Lower leg skin (tissue), 3 donors: ENCODE data around the gene CAV1.

Experiments used
- CTCF ChIP-seq, 3 donors: fragments of 450-650 bp; IDR thresholded peaks; one replicate each; pipeline ENCODE4 v1.5.1; 2016; ENCODE audit warnings: antibody characterized with exemption in 3 of 3, mild to moderate bottlenecking in 3 of 3, moderate library complexity in 2 of 3
- POLR2A ChIP-seq, 2 donors: fragments of 450-650 bp; IDR thresholded peaks; one replicate each; pipeline ENCODE4 v1.6.1; 2016 to 2017; ENCODE audit warnings: antibody characterized with exemption in 2 of 2, mild to moderate bottlenecking in 1 of 2, moderate library complexity in 1 of 2

- TF ChIP-seq CTCF (IDR thresholded peaks at IDR 0.05) (no peak), POLR2A (IDR thresholded peaks at IDR 0.05) (no peak)
Measured at GRCh38 chr7:116529250-116529649, 4.4 kb downstream of the CAV1 start.
